H1 (cell line): ENCODE data around the gene ZNF536. TPM values are rescaled to one million over a fixed set of nuclear protein-coding genes. Genes with fewer than 3 reads are reported as not detected.

Source experiments
- ATF3 ChIP-seq: IDR thresholded peaks from 2 replicates; pipeline ENCODE4 v1.6.1; 2011; ENCODE audit warnings: low read depth, mild to moderate bottlenecking, low read length; ENCODE audit not compliant: insufficient read depth
- BACH1 ChIP-seq: IDR thresholded peaks from 2 replicates; pipeline ENCODE4 v1.6.1; 2012; ENCODE audit warnings: low read length, improper control_type of control experiment
- CHD7 ChIP-seq: fragments of 300-600 bp; sonication (generic); IDR thresholded peaks from 2 replicates; pipeline ENCODE4 v1.7.1; 2012; ENCODE audit warnings: low read length, moderate library complexity, mild to moderate bottlenecking, inconsistent platforms; ENCODE audit not compliant: insufficient replicate concordance
- GTF2F1 ChIP-seq: IDR thresholded peaks from 2 replicates; pipeline ENCODE4 v1.6.1; 2012; ENCODE audit warnings: low read depth, low read length, improper control_type of control experiment, borderline replicate concordance
- JUN ChIP-seq: IDR thresholded peaks from 2 replicates; pipeline ENCODE4 v1.6.1; 2011; ENCODE audit warnings: low read depth, mild to moderate bottlenecking, improper control_type of control experiment, low read length
- NANOG ChIP-seq: IDR thresholded peaks from 2 replicates; pipeline ENCODE4 v1.6.1; 2011; ENCODE audit warnings: low read length, low read depth, mild to moderate bottlenecking, inconsistent platforms; ENCODE audit not compliant: insufficient read depth, poor library complexity, severe bottlenecking
- SIRT6 ChIP-seq: IDR thresholded peaks from one replicate; pipeline ENCODE4 v1.7.1; 2012; ENCODE audit warnings: low read length, inconsistent platforms
- TAF1 ChIP-seq: IDR thresholded peaks from 2 replicates; pipeline ENCODE4 v1.6.1; 2011; ENCODE audit warnings: mild to moderate bottlenecking, low read depth, low read length
- TCF12 ChIP-seq: IDR thresholded peaks from 2 replicates; pipeline ENCODE4 v1.6.1; 2011; ENCODE audit warnings: low read depth, mild to moderate bottlenecking, low read length
- TEAD4 ChIP-seq: IDR thresholded peaks from 2 replicates; pipeline ENCODE4 v1.6.1; 2012; ENCODE audit warnings: low read depth, low read length, inconsistent platforms, mixed read lengths
- polyA plus RNA-seq, 7 experiments: library from polyadenylated mRNA; depleted of rRNA in 3 of 7; stranded (reverse) in 5 of 7; unstranded in 2 of 7; fragments of >200 nt in 5 of 7; fragments of 200-250 nt in 2 of 7; gene quantifications; 1 replicate in 5 of 7; 2 replicates in 1 of 7; 4 replicates in 1 of 7; pipeline versions ENCODE4 v1.2.1 to v1.2.3, GENCODE V29; 2011 to 2013; ENCODE audit warnings: missing spikeins in 2 of 7, mixed read lengths in 2 of 7
- total RNA-seq: library from RNA; stranded (reverse); fragmentation: NEBNext Ultra II Directional; extraction: Animal tissue kit (Norgen Biotek cat#: 25700); gene quantifications from 2 replicates; pipeline ENCODE4 v1.2.1, GENCODE V29; 2021

ZNF536 gene
- total and polyA plus RNA-seq, 2 of the 8 experiments (the other 6 are each of a cell fraction or from before 2014, with no cell fraction given) = 0.09 to 0.11 TPM

GRCh38 chr19:30519607-30520205 is 147.5 kb downstream of the ZNF536 start (continued):
- TF ChIP-seq CHD7 (no peak), TCF12 (no peak), TAF1 (no peak), TEAD4 (no peak), ATF3 (no peak), NANOG (no peak), BACH1 (no peak), GTF2F1 (no peak), JUN (no peak), SIRT6 (no peak)
